NCI-H2107 (cell line): Measurements from ENCODE around the gene PLCH1.
A peak's percentile ranks its signal among the peaks of the same experiment; 100 is the strongest.

Experiments used
- DNase-seq: peaks from one replicate; lab custom pipeline; 2025; lab: John Stamatoyannopoulos, UW

The PLCH1 gene

DNA sequence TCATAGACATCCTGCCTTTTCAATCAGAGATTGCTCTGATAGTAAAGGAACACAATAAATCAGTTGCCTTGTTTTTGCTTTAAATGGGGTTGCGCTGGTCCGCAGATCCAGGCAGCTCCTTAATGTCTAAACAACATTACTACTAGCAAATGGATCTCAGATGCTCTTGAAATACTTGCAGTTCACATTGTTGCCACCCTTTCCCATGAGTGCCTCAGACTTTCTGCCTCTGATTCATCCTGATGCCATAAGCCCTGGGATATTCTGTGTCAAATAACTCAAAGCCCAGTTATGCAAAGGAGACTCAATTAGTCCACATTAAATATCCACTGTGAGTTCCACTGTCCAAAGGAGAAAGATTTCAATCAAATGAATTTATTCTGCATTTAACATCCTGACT lies 196.7 kb downstream of the PLCH1 start:
- no peak for DNase-seq

- no peak for DNase-seq
These were observed 209.8 kb downstream of the PLCH1 start for GRCh38 chr3:155535098-155535497.

DNA sequence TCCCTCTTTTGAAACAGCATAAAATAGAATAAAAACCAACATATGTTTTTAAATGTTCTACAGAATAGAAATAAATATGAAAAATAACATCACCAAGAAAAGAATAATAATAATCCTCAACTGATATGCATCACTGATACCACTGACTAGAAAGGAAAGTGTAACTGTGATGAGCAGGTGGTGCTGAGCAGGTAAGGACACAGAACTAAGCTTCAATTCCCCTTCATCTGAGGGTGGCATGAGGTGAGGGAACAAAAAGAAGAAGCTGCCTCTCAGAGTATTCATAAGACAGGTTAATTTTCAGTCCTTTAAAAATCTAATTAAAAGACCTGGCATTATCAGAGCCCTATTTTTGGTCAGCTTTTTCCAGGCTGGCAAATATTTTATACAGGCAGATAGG lies 216.3 kb downstream of the PLCH1 start:
- DNase-seq = no peak

- no peak for DNase-seq
These were observed 219.5 kb downstream of the PLCH1 start for GRCh38 chr3:155525324-155525833.

DNA sequence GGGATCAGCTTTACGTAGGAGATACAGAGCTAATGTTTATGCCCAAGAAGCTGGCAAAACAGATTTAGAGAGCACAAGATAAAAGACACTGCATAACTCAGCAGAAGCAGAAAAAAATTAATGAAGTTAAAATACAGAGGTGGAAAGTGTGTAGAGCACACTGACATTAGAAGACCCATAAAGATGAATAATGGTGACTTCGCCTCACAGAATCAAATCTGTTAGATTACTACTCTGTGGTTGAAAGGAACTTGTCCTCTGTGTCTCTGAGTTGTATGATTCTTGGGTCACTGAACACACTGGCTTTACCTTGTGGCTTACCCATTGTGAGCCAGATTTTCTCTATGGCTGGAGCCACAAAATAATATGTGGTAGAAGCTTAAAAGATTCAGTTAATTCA lies 224.4 kb downstream of the PLCH1 start:
- DNase-seq = no peak

DNA sequence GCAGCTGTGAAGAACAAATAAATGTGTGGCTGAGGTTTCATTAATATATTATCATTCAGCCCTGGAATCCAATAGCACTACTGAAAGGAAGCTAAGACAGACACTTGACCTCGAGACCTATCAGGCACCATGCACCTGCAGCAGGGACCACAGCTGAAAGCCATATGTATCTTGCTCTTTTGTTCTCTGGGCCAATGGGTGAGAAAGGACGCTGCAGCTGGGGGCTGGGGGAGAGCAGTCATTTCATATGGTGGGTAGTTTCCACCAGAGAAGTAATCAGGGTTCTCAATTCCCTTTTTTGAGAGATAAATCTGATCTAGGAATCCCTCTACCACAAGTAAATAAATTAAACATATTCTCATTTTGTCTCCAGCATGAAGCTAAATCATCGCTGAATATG lies 225.8 kb downstream of the PLCH1 start:
- no peak for DNase-seq

GRCh38 chr3:155517903-155518302 lies 227.0 kb downstream of the PLCH1 start:
- no peak for DNase-seq

- no peak for DNase-seq
These were observed 228.4 kb downstream of the PLCH1 start for GRCh38 chr3:155516439-155516838.

DNA sequence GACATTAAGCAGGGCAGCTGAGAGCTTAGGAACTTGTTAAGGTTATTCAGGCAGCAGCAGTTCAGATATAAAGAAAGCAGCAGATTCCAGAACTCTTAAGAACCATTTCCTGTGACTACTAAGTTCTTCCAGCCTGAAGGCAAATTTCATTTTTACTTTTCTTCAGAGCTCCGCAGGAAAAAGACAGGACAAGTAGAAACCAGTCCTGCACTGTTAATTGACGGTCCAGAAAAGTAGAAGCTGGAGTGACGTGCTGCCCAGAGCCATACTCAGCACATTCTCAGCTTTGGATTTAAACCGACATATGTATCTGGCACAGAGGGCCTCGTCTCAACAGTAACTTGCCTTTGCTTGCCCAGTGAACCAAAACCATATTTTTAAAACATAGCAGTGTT lies 232.0 kb downstream of the PLCH1 start:
- DNase-seq = no peak

DNA sequence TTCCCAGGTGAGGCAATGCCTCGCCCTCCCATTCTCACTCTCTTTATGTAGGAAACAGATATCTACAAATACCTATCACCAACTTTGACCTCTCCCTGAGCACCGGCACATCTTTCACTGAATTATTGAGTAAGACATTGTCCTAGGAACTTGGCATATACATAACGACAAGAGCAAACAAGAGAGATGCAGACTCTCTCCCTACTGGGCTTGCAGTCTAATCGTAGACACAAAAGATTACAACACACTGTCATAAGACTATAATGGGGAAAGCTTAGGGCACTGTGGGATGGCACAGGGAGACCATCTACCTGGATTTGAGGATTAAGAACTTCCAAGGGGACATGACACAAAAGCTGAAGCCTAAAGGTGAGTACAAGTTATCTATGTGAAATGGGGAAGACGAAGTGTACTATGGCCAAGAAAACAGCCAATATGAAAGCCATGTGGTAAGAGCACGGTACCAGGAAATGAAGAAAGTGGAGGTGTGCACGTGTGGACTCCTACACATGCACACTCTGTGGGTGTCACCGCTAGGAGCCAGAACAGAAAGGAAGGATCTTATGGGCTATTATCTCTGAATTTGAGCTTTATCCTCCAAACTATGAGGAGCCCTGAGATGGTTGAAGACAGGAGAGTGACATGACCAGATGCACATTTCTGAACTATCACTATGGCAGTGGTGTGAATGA lies 232.6 kb downstream of the PLCH1 start:
- DNase-seq = no peak

GRCh38 chr3:155504682-155505081 lies 240.2 kb downstream of the PLCH1 start:
- DNase-seq = peak; percentile 55

- DNase-seq = no peak
These were observed 242.2 kb downstream of the PLCH1 start for GRCh38 chr3:155502630-155503029.

GRCh38 chr3:155500194-155500818 lies 244.6 kb downstream of the PLCH1 start:
- DNase-seq = no peak

DNA sequence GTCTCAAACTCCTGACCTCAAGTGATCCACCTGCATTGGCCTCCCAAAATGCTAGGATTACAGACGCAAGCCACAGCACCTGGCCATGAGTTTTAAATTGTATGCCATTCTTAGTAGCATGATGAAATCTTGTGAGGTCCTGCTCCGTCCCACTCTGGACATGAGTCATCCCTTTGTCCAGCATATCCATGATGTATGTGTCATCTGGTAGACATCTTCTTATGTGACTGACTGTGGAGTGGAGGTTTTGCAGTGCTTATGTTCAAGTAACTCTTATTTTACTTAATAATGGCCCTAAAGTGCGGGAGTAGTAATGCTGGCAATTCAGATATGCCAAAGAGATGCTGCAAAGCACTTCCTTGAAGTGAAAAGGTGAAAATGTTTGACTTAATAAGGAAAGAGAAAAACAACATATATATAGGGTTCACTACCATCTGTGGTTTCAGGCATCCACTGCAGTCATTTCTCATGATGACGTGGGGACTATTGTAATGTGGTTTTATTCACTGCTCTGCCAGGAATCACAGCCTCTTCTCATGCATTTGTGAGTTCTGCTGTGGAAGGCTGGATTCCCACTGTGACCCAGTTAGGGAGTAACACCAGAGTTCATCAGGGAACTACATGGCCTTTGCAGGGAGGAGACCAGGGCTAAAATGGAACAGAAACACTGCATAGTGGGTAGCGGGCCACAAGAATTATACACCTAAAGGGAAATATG lies 246.8 kb downstream of the PLCH1 start:
- no peak for DNase-seq

- DNase-seq = no peak
These were observed 248.7 kb downstream of the PLCH1 start for GRCh38 chr3:155496206-155496605.

GRCh38 chr3:155495387-155495786 lies 249.5 kb downstream of the PLCH1 start:
- no peak for DNase-seq

GRCh38 chr3:155494332-155494731 lies 250.5 kb downstream of the PLCH1 start:
- no peak for DNase-seq

DNA sequence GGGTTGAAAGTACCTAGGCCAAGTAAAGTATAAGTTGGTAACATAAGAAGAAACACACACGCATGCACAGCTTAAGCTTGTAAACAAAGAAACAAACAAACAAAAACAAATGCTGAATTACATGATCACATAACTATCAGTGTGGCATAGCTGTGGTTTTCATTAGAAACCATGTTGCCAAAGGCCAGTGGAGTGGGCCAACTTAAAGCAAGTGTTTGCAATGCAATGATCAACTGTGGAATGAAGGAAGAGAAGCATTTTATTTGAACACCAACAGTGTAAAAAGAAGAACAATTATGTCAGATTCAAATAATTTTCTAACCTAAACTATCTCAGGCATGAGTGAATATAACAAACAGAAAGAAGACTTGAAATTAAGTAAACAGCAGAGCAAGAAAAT lies 252.0 kb downstream of the PLCH1 start:
- DNase-seq = no peak

GRCh38 chr3:155491696-155492095 lies 253.2 kb downstream of the PLCH1 start:
- DNase-seq = no peak

- no peak for DNase-seq
These were observed 256.2 kb downstream of the PLCH1 start for GRCh38 chr3:155488671-155489070.

DNA sequence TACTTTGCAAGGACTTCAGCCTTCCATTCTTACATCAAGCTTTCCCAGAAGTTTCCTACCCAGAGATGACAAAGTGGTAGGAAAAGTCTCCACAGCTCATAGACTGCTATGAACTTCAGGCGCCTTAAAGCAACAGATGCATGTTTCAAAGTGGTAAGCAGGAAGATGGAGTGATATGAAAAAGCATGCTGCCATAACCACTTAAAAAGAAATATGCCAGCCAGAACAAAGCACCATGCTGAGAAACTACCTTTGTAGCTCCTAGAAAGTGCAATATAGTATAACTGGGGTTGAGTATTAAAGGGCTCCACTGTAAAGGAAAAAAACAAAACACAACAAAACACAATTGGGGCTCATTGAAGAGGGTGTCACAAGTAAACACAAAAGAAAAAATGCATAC lies 259.0 kb downstream of the PLCH1 start:
- no peak for DNase-seq

DNA sequence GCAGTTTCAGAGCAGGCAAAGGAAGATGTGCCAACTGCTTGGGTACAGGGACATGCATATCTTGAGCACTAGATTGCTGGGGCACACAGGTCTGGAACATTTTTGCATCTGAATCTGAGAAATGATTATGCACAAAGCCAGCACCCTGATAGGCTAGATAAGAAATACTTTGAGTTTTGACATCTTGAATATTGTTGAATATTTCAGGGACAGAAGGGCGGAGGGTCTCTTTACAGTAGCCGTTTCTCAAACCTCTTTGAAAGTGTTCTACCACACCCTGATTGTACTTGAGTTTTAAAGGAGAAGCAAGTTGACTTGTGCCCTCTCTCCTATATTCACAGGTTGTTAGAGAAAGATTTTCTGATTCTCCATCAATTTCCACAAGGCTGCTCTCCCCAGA lies 263.3 kb downstream of the PLCH1 start:
- no peak for DNase-seq

DNA sequence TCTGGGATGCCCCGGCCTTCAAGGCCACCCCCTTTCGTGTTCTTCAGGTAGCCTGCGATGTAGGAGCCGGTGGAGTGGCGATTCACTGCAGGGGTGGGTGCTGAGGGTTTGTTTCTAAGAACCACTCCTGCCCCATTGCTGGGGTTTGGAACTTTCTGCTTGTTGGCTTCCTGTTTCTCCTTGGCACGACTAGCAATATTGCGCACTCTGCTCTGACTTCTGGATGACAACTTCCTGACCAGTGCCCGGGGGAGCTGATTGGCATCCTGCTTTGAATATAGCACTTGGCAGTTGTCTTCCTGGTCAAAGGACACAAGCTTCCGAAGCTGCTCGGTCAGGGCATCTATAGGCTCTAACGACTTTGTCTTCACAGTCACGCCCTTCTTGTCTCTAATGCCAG lies 263.8 kb downstream of the PLCH1 start:
- DNase-seq = no peak
